ENCODE measurements around the gene SULT4A1.

- TF ChIP-seq CTCF (IDR thresholded peaks at IDR 0.05 in 8 of 11, conservative IDR thresholded peaks at IDR 0.05 in 3 of 11): no peak
- TF ChIP-seq POLR2A (IDR thresholded peaks at IDR 0.05): no peak
Observed at GRCh38 chr22:43880541-43880991, 18.3 kb upstream of the SULT4A1 start.

All from spleen (tissue), 7 donors.